C4-2B (cell line): ENCODE measurements around the gene HMMR.

Experiments used
- CTCF ChIP-seq: fragments of 450-650 bp; conservative IDR thresholded peaks from 2 replicates; pipeline ENCODE4 v1.5.1; 2017; ENCODE audit warnings: mild to moderate bottlenecking
- ZFX ChIP-seq: fragments of 450-650 bp; IDR thresholded peaks from 2 replicates; pipeline ENCODE4 v1.6.1; 2017

- TF ChIP-seq CTCF (no peak), ZFX (no peak)
Measured at GRCh38 chr5:163535290-163535689, 74.9 kb downstream of the HMMR start.
